Measurements from ENCODE around the gene SLC39A2. TPM values are rescaled to one million over a fixed set of nuclear protein-coding genes. Genes with fewer than 3 reads are reported as not detected.
"Not testable (repeated sequence)": the region's sequence is repeated elsewhere in the genome, so short reads cannot be mapped to it uniquely, and the experiment has no call there.

Gene SLC39A2, protein sequence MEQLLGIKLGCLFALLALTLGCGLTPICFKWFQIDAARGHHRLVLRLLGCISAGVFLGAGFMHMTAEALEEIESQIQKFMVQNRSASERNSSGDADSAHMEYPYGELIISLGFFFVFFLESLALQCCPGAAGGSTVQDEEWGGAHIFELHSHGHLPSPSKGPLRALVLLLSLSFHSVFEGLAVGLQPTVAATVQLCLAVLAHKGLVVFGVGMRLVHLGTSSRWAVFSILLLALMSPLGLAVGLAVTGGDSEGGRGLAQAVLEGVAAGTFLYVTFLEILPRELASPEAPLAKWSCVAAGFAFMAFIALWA
- total RNA-seq: not detected
- long read RNA-seq: 0 reads

DNA sequence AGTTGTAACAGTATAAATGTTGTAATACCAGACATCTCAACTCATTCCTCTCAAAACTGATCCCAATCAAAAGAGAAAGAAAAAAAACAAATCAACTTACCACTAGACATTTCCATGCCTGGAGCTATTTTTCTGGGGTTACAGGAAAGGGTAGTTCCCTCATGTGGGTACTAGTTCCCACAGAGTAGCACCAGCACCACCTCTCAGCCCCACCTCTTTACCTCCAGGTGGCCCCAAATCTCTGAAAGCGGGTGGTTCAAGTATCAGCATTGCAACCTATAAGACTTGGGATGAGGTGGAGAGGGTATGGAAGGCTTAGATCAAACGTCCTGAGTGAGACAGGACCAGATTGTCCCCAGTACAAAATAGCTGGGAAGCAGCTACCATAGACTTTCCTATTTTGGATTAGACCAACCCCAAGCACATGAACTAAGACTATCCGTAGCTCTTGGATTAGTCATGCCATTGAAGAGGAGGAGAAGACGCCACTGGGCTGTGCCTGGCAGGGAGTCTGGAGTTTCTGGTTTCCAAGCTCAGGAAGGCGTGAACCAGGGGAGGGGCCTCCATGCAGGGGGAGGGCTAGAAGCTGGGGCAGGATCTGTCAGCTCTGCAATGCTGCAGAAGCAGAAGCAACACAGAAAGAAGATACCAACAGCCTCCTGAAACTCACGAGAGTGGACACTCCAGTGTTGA, at the start of gene SLC39A2:
SLC39A2 (plus strand) TSS at position 620 of the 693 bp plus-strand sequence. CDS start 154 bp downstream, outside the sequence.
- intact Hi-C loops (cut with micrococcal nuclease): no loop called here
- peak; percentile 66 for DNase-seq
- peak; percentile 70 for ATAC-seq

DNA sequence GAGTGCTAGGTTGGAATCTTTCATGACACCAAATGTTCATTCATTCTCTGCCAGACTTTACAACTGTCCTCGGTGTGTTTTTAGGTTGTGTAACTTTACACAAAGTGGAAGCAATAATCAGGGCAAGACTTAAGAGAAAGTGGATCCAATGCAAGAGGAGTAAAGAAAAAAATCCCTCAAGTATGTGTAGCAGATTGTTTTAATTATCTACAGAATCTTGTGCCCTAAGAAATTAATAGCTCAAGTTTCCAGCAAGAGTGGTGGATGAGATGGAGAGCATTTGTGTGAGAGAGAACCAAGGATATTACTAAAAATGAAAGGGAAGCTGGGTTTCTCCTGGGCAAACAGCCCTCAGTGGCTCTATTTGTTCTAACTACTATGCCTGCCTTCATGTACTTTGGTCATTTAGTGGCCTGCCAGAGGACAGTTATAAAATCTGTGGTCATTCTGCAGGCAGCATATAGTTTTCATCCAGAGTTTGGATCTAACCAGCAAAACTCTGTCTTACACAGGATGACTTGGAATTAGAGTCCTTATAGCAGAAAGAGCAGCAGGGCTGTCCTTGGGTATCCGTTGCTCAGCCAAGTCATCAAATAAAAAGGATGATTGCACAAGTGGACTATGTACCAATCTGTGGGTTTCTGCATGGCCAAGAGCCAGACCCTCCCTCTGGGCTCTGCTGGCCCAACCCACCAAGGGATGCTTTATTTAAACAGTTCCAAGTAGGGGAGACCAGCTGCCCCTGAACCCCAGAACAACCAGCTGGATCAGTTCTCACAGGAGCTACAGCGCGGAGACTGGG, 44.2 kb upstream of the SLC39A2 start, which contains the start of gene RNASE2:
RNASE2 (plus strand) TSS at position 752 of the 802 bp plus-strand sequence. CDS start 285 bp downstream, outside the sequence.
- ATAC-seq: peak; percentile 55
- DNase-seq; intact Hi-C loops (cut with micrococcal nuclease): not testable (repeated sequence)

DNA sequence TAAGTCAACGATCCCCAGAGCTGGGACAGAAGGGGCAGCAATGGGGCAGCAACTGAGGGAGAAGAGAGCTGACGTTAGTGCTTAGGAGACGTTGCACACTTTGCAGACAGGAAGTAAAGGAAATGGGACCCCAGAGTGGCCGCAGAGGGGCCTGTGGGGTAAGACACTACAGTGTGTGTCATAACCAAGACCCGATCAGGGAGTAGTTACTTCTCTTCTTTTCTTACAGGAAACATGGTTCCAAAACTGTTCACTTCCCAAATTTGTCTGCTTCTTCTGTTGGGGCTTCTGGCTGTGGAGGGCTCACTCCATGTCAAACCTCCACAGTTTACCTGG, 43.6 kb upstream of the SLC39A2 start:
- ATAC-seq: peak; percentile 20
- intact Hi-C loops (cut with micrococcal nuclease): not testable (repeated sequence)

DNA sequence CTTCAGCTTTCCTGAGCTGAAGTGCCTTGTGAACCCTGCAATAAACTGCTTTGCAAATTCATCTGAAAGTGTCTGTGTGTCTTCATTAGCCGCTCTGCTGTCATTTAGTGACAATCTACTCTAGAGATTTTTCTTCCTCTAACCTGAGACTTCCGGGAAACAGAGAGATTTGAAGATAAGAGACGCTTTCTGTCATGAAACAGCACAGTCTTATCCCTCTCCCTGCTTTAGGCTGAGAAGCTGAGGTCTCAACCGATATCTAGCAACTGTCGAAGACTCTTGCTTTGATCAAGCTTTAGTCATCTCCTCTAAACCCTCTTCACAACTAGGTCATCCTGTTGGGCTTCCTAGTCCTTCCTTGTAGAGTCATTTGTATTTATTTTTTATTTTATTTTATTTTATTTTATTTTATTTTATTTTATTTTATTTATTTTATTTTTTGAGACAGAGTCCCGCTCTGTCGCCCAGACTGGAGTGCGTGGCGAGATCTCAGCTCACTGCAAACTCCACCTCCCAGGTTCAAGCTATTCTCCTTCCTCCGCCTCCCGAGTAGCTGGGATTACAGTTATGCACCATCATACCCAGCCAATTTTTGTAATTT, 42.6 kb upstream of the SLC39A2 start:
- intact Hi-C loops (cut with micrococcal nuclease): no loop called here
- DNase-seq (no peak), ATAC-seq (no peak)

More for the DNA sequence above, 43.6 kb upstream of the SLC39A2 start:
- not testable (repeated sequence) for DNase-seq

DNA sequence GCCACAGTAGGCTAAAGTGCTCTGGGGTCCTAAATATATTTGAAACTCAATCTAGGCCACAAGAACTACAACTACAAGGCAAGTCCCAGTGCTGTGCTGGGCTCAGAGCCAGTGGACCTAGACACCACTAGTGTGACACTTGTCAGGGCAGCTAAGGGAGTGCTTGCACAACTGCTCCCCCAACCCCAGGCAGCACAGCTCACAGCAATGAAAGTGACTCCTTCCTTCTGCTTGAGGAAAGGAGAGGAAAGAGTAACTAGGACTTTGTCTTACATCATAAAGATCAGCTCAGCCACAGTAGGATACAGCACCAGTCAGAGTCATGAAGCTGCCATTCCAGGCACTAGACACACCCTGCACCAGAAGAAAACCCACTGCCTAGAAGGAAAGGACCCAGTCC, 40.1 kb upstream of the SLC39A2 start:
- DNase-seq; intact Hi-C loops (cut with micrococcal nuclease); ATAC-seq: not testable (repeated sequence)

DNA sequence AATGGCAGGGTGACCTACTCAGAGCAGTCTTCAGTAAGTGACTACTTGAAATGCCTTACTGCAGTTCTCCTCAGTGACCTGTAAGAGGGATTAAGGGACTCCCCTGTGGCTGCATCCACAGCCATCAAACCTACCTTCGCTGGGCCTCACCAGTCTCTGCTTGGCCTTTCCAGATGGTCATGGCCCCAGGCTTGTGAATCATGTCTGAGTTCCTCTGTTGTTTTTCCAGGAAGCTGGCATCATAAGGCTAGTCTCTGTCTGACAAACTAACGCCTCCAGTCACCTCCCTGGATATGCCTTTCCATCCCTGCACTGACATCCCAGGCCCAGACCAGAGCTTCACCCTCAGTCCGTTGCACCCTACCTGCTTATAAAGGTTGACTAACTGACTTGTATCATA, 29.8 kb upstream of the SLC39A2 start:
- DNase-seq: no peak
- no peak for ATAC-seq
- intact Hi-C loops (cut with micrococcal nuclease): no loop called here

DNA sequence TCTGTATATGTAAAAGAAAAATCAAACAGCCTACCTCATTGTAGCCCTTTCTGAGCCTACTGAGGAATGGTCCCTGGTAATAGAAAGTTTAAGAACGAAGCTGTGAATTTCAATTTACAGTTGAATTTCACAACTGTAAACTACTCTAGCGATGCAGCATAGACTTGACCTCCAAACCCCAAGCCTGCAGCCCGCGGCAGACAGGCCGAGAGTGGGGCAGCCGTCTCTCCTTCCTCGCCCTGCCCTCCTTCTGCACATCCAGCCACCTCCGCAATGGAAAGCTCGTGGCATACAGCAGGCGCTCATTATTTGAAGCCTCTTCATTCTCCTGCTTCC, 28.5 kb upstream of the SLC39A2 start:
- ATAC-seq: peak; percentile 29
- intact Hi-C loops (cut with micrococcal nuclease): no loop called here
- DNase-seq: no peak

DNA sequence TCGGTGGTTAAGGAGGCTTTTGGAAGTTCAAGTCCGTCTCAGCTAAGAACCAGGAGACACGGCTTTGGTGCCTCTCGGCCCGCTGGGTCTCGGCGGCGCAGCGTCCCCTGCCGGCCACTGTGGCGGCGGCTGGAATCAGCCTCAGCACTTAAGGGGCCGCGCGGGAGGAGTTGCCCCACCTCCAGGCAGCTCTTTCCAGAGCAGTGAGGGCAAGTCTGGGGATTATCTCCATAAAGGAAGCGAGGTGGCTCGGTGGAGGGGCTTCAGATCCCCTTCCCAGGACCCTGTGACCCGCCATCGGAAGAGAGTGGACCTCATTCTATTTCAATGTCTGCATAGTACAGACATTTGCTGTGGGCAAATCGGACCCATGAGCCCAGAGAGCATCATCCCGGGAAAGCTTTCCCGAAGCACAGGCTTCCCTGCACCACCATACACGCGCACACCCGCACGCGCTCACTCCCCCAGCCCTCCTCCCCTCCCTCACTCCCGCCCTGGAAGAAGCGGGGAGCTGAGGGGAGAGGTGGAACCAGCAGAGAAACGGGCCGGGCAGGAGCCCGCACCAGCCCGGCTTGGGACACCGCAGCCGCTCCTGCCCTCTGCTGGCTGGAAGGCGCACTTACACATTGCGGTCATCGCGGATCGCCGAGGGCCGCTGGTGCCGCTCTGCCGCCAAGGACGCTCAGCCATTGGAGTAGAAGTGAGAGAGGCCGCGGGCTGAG, 27.9 kb upstream of the SLC39A2 start:
- peak; percentile 91 for DNase-seq
- intact Hi-C loops (cut with micrococcal nuclease): no loop called here
- ATAC-seq: peak; percentile 98

DNA sequence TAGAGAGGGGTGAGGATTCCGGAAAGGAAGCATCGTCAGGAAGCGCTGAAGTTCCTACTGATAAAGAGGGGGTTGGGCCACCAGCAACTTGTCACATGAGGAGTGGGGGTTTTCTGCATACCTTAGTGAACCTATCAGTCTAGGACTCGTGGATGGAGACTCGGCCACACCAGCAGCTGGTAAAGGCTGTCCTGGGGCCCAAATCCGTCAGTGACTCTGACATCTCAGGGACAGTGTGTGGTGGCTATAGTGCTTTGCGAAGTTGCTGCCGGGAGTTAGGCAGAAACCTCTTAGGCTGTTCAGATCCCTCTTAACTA, 27.4 kb upstream of the SLC39A2 start:
- ATAC-seq: peak; percentile 42
- intact Hi-C loops (cut with micrococcal nuclease): no loop called here
- DNase-seq: no peak

DNA sequence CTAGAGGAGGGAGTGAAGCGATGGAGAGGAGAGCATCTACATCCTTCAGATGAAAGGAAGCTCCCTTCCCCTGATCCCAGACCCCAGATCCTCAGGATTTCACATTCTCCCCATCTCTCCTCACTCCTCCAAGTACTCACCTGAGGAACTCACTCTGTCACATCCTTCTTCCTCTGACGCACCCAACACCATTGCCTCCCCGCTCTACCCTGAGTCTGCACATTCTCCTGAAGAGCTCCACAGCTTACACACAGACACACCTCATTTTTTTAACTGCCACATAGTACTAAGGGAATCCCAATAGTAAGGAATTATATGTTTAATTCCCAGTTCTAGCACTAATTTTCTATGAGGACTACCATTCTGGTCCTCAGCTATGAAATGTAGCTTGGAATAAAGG, 25.6 kb upstream of the SLC39A2 start:
- DNase-seq (no peak), ATAC-seq (no peak)
- intact Hi-C loops (cut with micrococcal nuclease): no loop called here

DNA sequence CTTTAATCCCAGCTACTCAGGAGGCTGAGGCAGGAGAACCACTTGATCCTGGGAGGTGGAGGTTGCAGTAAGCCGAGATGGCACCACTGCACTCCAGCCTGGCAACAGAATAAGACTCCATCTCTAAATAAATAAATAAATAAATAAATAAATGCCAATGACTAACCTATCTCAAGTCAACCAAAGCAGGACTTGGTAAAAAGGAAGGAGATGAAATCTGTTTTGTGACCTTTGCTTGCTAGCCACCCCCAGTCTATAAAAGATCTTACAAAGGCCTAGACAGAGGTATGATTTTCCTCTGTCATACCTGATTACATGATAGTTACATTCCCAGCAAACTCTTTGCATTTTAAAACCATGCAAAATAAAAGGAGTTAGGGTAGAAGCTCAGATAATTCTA, 22.8 kb upstream of the SLC39A2 start:
- intact Hi-C loops (cut with micrococcal nuclease): no loop called here
- ATAC-seq: no peak
- no peak for DNase-seq

DNA sequence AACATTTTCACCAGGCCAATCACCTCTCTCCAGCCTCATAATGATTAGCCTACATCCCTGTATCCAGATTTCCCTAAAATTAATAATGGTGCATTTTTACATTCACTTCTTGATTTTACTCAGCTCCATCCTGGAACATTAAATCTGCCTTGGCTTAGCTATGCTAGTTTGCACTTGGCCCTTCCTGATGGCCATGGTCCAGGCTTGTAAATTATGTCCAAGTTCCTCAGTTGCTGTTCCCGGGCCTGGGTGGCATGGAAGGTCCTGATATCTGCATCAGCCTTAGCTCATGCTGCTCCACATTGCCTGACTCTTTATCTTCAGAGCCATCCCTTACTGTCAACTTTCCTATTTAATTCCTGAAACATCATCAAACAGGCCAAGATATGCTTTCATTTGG, 20.4 kb upstream of the SLC39A2 start:
- DNase-seq (no peak), ATAC-seq (no peak)
- intact Hi-C loops (cut with micrococcal nuclease): no loop called here

DNA sequence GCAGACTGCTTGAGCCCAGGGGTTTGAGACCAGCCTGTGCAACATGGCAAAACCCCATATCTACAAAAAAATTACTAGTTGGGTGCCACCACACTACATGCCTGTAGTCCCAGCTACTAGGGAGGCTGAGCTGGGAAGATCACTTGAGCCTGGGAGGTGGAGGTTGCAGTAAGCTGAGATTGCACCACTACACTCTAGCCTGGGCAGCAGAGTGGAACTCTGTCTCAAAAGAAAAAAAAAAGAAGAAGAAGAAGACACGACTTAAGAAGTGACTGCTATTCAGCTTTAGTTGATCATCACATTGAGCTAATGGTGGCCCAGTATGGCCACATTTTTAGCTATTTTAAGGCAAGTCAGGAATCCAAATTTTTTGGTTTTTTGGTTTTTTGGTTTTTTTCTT, 18.2 kb upstream of the SLC39A2 start:
- DNase-seq (no peak), ATAC-seq (no peak)

DNA sequence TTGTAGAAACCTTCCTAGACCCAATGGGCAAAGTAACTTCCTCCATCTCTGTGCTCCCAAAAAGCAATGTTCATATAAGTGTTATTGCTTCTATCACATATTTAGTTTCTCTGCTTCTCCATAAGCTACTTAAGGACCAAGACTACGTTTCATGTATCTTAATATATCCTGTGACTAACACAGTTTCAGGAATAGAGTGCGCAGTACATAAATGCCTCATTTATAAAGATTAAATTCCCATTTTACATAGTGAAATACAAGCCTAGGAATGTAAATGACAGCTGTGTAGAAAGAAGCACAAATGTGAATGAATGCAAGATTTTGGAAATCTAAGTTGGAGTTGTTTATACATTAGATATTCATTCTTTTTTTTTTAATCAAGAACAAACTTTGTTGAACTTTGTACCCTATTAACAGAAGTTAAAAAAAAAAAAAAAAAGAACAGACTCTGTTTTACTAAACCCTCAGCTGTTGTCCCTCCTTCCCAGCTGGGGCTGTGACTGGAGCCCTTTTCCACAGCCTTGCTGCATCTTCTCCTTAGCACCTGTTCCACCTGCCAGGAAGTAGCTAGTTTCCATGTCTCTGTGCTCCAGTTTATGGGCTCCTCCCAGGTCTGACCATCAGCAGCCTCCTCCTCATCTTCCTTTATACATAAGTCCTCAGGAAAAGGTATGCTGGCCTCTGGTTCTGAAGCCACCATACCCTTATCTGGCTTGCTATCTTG, 16.3 kb upstream of the SLC39A2 start:
- ATAC-seq (no peak), DNase-seq (no peak)
- intact Hi-C loops (cut with micrococcal nuclease): no loop called here

More for the DNA sequence above, 18.2 kb upstream of the SLC39A2 start:
- intact Hi-C loops (cut with micrococcal nuclease): no loop called here

DNA sequence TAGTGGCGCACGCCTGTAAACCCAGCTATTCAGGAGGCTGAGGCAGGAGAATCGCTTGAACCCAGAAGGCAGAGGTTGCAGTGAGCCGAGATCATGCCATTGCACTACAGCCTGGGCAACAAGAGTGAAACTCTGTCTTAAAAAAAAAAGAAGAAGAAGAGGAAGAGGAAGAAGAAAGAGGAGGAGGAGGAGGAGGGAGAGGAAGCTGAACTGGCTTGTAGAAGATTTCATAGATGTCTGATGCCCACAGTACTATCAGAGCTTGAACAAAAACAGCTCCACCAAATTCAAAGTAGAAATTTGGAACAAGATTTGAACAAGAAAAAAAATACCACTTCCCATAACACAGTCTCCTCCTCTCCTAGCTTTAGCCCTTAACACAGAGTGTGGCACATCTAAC, 13.4 kb upstream of the SLC39A2 start:
- DNase-seq; ATAC-seq; intact Hi-C loops (cut with micrococcal nuclease): not testable (repeated sequence)

DNA sequence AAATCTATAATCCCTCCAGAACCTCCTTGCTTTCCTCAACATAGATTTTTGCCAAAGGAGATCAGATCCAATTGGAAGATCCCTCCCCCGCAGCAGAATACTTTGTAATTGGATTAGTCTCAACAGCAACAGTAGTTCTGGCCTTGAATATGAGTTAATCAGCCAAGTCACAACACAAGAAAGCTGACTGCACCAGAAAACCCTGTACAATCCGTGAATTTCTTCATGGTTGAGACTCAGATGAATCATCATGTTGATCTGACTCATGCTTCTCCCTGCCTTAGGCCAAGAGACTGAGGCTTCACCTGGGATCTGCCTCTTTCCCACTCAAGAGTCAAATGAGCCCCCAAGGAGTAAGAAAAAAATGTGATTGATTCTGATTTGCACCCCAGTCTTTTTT, 12.3 kb upstream of the SLC39A2 start:
- DNase-seq (no peak), ATAC-seq (peak; percentile 44)
- intact Hi-C loops (cut with micrococcal nuclease): no loop called here

DNA sequence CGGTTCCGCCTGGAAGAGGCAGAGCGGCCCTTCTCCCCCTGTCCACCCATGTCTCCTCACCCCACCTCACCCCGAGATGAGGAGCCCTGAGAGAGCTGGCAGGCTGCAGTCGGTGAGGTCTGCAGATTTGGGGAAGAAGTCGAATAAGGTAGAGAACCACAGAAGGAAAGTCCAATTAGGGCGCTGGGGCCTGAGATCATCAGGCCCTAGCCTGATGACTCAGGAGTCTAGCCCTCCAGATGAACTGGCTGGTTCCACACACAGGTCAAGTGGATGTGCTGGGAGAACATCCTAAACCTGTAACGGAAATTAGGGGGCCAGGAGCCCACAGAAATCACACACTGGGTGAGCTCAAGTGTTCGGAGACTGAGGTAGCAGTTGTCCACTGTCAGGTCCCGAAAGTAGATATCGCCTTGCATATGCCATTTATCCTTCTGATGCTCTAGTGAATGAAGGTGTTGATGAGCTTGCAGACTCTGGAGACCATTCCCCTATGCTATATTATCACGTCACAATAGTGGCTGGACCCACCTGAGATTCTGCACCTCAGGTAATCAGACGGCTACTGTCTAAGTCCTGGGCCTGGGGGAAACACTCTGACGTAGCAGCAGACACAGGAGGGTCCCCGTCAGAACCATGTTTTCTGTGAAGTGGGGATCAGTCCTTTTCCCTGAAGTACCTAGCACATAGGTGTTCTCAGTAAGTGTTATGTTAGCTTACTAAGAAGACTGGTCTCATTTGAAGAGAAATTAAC, 10.2 kb upstream of the SLC39A2 start:
- intact Hi-C loops (cut with micrococcal nuclease): no loop called here
- DNase-seq (no peak), ATAC-seq (no peak)

DNA sequence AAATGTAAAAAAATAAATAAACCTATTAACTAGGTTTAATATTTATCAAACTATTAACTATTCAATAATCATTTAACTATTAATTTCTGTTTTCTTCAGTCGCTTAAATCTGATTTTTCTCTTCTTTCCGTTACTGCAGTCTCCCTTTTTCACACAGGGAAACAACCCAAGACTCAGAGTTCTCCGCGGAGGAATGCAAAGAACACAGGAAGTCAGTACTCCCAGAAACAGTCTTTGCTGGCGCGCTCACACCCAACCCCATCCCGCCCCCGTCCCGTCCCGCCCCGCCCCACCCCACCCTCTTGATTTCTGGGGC, 9.7 kb upstream of the SLC39A2 start:
- intact Hi-C loops (cut with micrococcal nuclease): no loop called here
- no peak for ATAC-seq
- no peak for DNase-seq

Measured in left ventricle myocardium superior (tissue), 1 donor.